GM19328 (cell line): ENCODE results near the gene EVI2B.
"Not testable (repeated sequence)": the region's sequence is repeated elsewhere in the genome, so short reads cannot be mapped to it uniquely, and the experiment has no call there.

Source experiments
- ATAC-seq: cut with Tn5 transposase; IDR thresholded peaks from one replicate; pipeline ENCODE4 v1.9.1; 2021; ENCODE audit warnings: mild to moderate bottlenecking, moderate library complexity; ENCODE audit not compliant: unreplicated experiment

EVI2B gene, protein sequence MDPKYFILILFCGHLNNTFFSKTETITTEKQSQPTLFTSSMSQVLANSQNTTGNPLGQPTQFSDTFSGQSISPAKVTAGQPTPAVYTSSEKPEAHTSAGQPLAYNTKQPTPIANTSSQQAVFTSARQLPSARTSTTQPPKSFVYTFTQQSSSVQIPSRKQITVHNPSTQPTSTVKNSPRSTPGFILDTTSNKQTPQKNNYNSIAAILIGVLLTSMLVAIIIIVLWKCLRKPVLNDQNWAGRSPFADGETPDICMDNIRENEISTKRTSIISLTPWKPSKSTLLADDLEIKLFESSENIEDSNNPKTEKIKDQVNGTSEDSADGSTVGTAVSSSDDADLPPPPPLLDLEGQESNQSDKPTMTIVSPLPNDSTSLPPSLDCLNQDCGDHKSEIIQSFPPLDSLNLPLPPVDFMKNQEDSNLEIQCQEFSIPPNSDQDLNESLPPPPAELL

DNA sequence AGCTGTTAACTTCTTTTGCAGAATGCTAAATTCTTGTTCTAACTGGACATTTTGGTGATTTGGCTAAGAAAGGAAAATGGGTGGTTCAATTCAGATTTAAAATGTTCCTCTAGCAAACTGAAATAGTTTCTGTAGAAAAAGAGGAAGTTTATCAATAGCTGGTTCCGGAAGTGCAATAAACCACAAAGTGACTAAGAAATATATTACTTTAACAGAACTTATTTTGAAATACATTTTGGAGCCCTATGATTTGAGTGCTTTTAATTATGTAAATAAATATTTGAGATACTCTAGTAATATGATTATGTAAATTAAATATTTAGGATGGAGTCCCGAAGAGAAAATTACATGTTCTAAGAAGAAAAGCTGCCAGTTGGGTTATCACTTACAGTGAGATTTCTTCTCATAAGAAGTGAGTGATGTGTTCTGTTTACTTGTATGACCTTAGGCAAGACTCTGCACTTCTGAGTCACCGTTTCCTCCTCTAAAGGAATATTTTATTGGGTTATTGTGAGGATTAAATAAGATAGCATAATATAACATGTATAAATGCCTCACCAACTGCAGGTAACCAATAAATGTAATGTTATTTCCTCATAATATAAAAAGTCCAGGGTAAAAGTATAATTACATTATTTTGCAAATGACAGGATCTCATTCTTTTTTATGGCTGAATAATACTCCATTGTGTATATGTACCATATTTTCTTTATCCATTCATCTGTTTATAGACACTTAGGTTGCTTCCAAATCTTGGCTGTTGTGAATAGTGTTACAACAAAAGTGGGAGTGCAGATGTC is at the start of gene EVI2B:
TSS of gene EVI2B (minus strand) at position 73 of the 800 bp plus-strand sequence. CDS start 8,445 bp downstream, outside the sequence.
- ATAC-seq = no peak

DNA sequence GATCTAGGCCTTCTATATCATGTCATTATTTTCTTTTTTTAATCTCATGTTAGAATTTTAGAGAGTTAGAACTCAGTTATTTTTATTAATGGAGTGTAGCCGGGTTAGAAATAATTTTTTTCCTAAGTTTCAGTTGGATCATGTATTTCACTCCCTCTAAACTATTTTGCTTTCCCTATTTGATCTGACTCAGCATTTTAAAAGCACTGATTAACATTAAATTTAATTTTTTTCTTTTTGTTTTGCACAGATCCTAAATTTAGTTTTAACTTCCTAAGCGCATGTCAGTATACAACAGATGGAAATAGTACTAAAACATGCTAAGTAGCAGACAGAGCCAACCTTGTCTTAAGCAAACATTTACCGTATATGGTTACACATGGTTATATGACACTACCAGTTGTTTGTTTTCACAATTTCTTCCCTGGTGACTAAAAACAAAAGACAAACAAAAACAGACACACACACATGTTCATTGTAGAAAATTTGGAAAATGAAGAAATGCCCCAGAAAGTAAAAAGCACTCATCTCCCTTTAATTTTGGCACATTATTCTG is 44.1 kb upstream of the EVI2B start:
- no peak for ATAC-seq

DNA sequence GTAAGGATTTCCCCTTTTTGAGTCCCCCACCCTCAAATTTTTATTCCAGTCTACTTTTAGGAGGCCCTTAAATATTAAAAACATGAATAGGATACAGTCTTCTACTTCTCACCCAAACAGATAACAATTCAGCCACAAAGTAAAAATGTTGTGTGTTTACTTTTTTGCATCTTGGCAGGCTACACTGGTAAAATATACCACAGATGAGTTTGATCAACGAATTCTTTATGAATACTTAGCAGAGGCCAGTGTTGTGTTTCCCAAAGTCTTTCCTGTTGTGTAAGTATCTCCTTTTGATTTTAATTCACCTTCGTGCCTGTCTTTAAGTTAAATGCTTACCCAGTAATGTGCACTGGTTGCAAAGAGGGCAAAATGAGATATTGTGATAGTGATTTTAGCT is 43.2 kb upstream of the EVI2B start:
- ATAC-seq = no peak

DNA sequence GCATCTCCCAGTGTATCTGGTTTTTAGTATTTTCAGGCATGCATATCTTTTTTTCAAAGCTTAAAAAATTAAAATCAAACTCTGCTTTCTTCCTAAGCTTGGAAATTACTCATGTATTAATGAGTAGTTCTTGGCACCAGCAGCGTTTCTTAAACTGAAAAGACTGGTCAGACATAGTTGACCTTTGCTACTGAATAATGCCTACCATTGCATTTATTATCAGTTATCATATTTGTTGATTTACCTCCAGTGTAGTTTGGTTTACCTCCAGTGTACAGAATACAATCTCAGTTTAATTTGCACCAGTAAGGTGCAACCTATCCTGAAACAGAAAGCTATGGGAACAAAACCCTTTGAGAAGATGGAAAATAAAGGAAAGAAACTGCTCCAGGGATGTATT is 42.1 kb upstream of the EVI2B start:
- ATAC-seq = no peak

DNA sequence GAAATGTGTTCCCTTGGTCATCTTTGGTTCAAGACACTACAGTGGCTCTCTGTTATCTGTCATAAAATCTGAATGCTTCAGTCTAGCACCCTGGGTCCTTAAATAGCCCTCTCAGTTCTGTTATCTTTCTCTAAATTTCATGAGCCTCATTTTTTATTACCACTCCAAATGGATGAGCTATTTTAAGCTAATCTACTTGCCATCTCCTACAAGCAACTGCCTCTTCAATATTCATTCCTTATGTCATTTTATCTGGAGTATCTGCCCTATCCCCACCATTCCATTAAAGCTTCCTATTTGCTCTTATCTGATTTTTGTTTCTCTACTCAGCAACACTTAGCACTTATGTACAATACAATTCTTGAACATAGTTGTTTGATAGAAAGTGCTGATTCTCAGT is 35.6 kb upstream of the EVI2B start:
- no peak for ATAC-seq

DNA sequence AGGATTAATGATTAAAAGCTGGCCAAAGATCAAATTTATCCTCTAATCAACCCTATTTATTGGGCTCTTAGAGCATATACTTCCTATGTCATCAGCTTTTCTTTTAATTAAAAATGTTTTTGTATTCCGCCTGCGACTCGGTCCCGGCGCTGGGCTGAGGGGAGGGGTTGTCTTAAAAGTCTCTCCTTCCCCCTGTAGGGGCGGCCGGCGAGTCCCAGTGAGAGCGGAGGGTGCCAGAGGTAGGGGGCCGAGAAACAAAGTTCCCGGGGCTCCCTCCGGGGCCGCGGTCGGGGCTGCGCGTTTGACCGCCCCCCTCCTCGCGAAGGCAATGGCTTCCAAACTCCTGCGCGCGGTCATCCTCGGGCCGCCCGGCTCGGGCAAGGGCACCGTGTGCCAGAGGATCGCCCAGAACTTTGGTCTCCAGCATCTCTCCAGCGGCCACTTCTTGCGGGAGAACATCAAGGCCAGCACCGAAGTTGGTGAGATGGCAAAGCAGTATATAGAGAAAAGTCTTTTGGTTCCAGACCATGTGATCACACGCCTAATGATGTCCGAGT is 31.4 kb upstream of the EVI2B start:
- not testable (repeated sequence) for ATAC-seq

DNA sequence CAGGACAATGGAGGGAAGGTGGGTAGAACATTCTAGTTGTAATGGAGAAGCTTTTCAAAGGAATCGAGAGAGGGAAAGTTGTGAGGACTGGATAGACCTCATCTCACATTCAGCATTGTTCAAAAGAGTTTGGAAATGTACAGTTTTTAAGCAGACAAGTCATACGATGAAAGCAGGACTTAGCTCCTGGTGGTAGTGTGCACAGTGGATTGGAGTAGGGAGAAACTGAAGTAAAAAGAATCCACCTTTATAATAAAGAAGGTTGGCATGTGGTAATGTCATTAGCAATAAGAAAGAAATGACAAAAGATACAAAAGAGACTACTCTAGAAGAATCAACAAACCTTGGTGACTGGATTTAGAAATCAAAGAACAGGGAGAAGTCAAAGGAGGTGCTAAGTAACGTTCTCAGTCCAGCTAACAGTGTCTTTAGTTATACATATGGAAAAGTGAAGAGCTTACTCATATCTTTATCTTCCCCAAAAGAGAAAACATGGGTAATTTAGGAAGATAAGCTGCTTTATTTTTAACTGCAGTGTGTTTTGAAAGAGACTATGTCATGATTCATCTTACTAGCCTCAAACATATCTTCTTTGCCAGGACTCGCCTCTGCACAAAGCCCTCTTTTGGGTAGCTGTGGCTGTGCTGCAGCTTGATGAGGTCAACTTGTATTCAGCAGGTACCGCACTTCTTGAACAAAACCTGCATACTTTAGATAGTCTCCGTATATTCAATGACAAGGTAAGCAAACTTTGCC is 26.2 kb upstream of the EVI2B start:
- ATAC-seq = no peak

DNA sequence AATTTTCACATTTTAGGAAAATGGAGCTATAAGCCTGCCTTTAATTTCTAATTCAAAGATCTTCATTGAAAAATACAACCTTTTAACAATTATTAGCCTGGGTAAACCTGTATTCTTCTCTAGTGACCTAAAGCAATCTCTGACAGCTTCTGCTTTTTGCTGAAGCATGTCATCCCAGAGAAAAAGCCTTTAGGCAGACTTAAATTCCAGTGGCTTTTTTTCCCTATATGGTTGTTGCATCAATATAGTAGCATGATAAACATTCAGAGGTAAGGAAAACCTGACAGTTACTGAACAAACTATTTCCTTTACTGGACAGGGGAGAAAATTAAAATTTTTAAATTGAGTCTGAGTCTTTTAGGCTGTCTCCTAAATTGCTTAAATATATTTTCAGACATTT is 15.4 kb upstream of the EVI2B start:
- no peak for ATAC-seq

DNA sequence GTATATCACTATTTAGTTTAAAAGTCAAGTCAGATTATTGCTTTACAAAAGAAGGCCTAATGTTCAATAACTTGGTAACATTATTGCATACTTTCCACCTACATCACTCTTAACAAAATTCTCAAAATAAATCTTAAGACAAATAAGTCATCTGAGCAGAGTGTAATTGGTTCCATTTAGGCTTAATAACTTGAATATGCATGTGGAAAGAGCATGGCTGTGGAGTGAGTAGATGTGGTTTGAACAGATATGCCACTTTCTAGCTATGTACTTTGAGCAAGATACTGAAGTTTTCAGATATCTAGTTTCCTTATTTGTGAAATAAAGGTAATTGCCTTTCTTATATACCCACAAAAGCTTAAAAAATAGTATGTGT is 14.3 kb upstream of the EVI2B start:
- ATAC-seq = no peak

DNA sequence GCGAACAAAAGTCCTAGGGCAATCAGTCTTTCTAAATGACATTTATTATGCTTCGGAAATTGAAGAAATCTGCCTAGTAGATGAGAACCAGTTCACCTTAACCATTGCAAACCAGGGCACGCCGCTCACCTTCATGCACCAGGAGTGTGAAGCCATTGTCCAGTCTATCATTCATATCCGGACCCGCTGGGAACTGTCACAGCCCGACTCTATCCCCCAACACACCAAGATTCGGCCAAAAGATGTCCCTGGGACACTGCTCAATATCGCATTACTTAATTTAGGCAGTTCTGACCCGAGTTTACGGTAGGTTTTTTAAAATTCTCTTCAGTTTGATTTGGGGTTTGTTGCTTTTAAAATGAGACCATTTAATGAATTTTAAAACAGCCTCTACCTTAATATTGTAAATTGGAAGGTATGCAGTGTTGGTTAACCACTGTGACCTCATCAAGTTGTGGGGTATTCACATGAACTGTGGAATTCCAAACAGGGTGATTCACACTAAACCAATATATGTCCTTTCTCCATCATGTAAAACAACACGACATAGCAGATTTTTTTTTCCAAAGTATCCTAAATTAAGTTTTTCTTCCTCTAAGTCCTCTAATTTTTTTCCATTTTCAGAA is 13.8 kb upstream of the EVI2B start:
- no peak for ATAC-seq

DNA sequence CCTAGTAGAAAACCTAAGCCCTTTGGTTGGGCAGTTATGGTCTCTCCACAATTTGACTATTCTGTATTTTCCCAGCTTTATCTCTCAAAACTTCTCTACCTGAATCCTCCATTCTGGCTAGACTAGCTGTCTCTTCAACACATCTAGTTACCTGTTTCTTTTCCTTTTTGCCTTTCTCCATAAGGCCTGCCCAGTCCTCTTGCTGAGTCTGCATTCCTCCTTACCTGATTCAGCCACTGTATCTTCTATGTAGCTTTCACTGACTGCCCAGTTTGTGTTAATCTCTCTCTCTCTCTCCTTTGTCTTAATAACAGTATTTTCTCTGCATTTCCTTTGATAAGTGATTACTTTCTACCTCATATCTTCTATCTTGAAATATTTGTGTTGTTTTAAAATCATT is 9.7 kb upstream of the EVI2B start:
- no peak for ATAC-seq

DNA sequence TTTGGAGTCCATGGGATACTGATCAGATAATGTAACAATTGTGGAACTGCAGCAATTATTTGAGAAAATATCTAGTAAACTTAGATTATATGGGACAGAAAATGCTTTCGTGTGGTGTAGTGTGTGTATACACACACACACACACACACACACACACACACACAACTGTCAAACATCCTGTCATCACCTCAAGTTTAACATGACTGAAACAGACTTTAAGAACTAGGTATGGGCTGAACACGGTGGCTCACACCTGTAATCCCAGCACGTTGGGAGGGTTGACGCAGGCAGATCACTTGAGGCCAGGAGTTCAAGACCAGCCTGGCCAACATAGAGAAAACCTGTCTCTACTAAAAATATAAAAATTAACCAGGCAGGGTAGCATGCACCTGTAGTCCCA is 8.1 kb upstream of the EVI2B start:
- ATAC-seq = no peak

DNA sequence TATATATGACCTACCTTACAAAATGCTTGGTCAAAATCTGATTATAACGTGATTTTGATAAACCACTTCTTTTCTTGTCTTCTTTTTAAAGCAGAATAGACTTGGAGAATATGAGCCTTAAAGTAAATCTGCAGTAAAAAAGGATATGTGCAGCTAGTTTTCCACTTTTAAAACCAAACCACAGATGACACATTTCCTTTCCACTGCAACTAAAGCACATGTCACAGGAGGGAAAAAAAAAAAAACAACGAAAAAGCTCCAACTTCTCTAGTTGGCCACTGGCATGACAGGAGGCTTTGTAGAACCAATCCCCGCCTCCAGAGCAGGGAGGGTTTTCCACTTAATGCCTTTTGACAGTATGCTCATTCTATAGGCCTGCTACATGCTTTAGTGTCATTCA is 7.6 kb upstream of the EVI2B start, which contains the start of gene EVI2A:
TSS of gene EVI2A (minus strand) at position 142 of the 400 bp plus-strand sequence. CDS start 2,609 bp downstream, outside the sequence.
- no peak for ATAC-seq

DNA sequence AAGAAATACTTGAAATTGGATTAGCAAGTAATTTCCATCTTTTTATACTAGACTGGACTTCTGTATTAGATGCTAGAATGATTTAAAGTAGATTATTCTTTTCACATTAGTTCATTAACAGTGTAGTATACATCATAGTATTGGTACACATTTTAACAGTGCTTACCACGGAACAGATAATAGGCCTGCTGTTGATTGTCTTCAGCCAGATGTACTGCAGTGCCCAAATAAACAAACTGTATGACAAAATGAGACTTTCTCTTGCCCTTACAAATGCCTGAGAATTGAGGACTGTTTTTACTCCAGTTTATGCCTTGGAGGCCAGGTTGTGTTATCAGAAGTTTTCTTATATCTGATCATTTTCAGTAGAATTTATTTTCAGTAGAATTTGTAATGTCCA is 6.9 kb upstream of the EVI2B start:
- ATAC-seq = no peak

DNA sequence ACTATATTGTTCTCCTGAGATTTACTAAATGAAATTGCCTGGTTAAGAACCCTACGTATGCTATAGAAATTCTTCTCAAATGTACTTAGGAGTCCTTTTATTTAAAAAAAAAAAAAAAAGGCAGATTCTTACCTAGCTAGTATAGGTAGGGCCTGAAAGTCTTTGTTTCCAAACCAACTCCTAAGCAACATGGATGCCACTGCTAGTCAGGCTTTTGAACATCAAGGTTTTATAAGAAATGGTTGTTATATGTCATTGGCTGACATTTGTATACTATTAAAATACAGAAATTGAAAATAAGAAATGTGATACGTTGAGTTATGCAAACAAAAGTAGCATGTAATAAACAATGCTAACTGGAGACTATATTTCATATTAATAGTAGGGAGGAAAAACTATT is 6.4 kb upstream of the EVI2B start:
- no peak for ATAC-seq

DNA sequence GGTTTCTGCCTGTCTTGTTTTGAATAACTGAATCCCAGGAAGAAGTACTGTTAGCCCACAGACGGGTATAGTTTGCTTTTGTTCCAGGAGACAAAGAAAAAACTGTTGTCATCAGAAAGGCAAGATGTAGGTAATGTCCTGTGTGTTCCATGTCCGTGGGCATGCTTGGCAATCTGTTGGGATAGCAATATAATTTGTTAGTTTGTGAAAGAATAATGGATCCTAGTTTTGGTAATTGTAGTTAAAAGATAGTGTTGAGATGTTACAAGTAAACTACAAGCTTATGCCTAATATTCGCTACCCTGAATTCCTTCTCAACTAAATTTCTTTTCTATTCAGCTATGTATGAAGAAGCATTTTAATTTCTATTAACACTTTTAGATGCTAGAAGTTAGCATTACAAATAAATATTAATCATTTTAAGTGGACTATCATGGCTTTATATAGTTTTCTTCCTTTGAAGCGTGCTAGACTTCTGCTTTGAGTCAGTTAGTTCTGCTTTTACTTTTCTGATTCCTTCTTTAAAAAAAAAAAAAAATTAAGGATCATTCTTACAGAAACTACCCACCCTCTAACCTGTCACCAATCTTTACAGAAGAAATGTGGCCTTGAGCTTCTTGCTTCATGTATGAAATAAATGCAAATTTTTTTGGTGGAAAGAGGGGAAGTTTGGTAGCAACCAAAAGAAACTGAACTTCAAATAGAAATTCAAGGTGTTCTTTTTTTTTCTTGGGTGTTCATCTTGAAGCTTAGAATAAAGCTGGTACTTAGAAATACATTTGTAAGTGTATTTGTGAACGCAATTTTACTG is 5.2 kb upstream of the EVI2B start:
- no peak for ATAC-seq

DNA sequence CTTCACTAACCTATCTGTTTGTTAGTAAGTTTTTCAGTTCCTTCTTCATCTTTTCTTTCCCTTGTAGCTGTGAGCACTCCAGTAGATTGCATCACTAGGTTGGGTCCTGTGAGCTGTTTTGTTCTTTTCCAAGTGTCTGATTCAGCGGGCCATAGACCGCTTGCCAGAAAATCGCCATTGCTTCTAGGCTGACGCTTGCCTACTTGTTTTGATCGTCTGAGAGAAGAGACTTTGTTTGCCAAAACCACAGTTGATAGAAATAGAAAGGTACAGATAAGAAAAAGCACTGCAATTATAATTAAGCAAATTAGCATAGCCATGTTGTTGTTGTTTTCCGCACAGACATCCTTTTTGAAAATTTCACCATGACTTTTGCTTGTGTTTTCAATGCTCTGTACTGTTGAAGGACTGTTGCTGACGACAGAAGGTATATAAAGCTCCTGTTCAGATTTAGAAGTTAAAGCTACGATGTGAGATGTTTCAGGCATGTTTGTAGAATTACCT is 4.5 kb upstream of the EVI2B start:
- no peak for ATAC-seq

DNA sequence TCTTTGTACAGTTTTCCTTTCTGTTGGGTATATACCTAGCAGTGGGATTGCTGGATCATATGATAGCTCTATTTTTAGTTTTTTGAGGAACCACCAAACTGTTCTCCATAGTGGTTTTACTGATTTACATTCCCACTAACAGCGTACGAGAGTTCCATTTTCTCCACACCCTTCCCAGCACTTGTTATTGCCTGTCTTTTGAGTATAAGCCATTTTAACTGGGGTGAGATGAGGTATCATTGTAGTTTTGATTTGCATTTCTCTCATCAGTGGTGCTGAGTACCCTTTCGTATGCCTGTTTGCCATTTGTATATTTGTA is 887 bp upstream of the EVI2B start:
- ATAC-seq = no peak

DNA sequence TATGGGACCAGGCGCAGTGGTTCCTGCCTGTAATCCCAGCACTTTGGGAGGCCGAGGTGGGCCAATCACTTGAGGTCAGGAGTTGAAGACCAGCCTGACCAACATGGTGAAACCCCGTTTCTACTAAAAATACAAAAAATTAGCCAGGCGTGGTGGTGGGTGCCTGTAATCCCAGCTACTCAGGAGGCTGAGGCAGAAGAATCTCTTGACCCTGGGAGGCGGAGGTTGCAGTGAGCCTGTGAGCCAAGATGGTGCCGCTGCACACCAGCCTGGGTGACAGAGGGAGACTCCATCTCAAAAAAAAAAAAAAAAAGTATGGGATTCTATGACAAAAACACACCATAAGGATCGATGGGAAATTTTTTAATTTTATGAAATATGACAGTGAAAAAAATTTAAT is 1.6 kb downstream of the EVI2B start:
- not testable (repeated sequence) for ATAC-seq
